Liver (tissue), 9 donors: ENCODE results near the gene ARAP2. TPM values are rescaled to one million over a fixed set of nuclear protein-coding genes. Genes with fewer than 3 reads are reported as not detected.

Experiments used
- DNase-seq: peaks from one replicate; pipeline ENCODE4 v3.0.0-alpha.2; 2017; ENCODE audit warnings: low spot score
- H3K27ac ChIP-seq, 2 donors: one replicate each; pipeline ENCODE4 v1.7.0; 2013; ENCODE audit warnings: inconsistent platforms in 2 of 2, low read length in 2 of 2, control low read depth in 1 of 2, low read depth in 1 of 2, mild to moderate bottlenecking in 1 of 2
- H3K27me3 ChIP-seq, 4 donors: one replicate each; pipeline versions ENCODE4 v1.6.1 to v1.7.0; 2013; ENCODE audit warnings: low read length in 3 of 4, inconsistent platforms in 1 of 4, mild to moderate bottlenecking in 1 of 4, moderate library complexity in 1 of 4; ENCODE audit not compliant: control insufficient read depth in 4 of 4, insufficient read depth in 4 of 4
- H3K36me3 ChIP-seq, 4 donors: one replicate each; pipeline versions ENCODE4 v1.6.1 to v1.7.0; 2013; ENCODE audit warnings: low read length in 3 of 4, mild to moderate bottlenecking in 3 of 4, low read depth in 1 of 4, moderate library complexity in 1 of 4; ENCODE audit not compliant: control insufficient read depth in 4 of 4, insufficient read depth in 3 of 4
- H3K4me1 ChIP-seq, 4 donors: one replicate each; pipeline versions ENCODE4 v1.6.1 to v1.7.0; 2013; ENCODE audit warnings: low read length in 3 of 4, mild to moderate bottlenecking in 3 of 4, moderate library complexity in 1 of 4; ENCODE audit not compliant: control insufficient read depth in 4 of 4, insufficient read depth in 4 of 4
- H3K4me3 ChIP-seq, 3 donors: one replicate each; pipeline versions ENCODE4 v1.6.1 to v1.7.0; 2013; ENCODE audit warnings: low read length in 3 of 3, control low read depth in 1 of 3, low read depth in 1 of 3, mild to moderate bottlenecking in 1 of 3
- H3K9ac ChIP-seq, 2 donors: one replicate each; pipeline ENCODE4 v1.7.0; 2013; ENCODE audit warnings: low read length in 2 of 2, mild to moderate bottlenecking in 2 of 2, moderate library complexity in 2 of 2, control low read depth in 1 of 2, low read depth in 1 of 2
- H3K9me3 ChIP-seq, 4 donors: one replicate each; pipeline versions ENCODE4 v1.6.1 to v1.7.0; 2013; ENCODE audit warnings: low read length in 3 of 4; ENCODE audit not compliant: control insufficient read depth in 4 of 4
- ATF3 ChIP-seq: IDR thresholded peaks from 2 replicates; pipeline ENCODE4 v1.6.1; 2016; ENCODE audit warnings: antibody characterized with exemption
- CTCF ChIP-seq: fragments of 150-350 bp; IDR thresholded peaks from 2 replicates; pipeline ENCODE4 v1.5.1; 2017; ENCODE audit warnings: improper control_type of control experiment, low read depth, low read length; ENCODE audit not compliant: missing input control
- EGR1 ChIP-seq, 2 donors: IDR thresholded peaks; 2 replicates each; pipeline ENCODE4 v1.6.1; 2016 to 2018; ENCODE audit warnings: antibody characterized with exemption in 2 of 2, low read depth in 2 of 2
- FOXA1 ChIP-seq: IDR thresholded peaks from 2 replicates; pipeline ENCODE4 v1.6.1; 2016; ENCODE audit warnings: antibody characterized with exemption
- FOXA2 ChIP-seq: IDR thresholded peaks from 2 replicates; pipeline ENCODE4 v1.6.1; 2016; ENCODE audit warnings: antibody characterized with exemption
- GABPA ChIP-seq, 2 donors: IDR thresholded peaks in 1 of 2; conservative IDR thresholded peaks in 1 of 2; 2 replicates each; pipeline ENCODE4 v1.6.1; 2016; ENCODE audit warnings: antibody characterized with exemption in 2 of 2, mild to moderate bottlenecking in 1 of 2, moderate library complexity in 1 of 2
- HNF4A ChIP-seq, 2 donors: conservative IDR thresholded peaks; 2 replicates each; pipeline ENCODE4 v1.6.1; 2016; ENCODE audit warnings: antibody characterized with exemption in 2 of 2, mild to moderate bottlenecking in 2 of 2
- HNF4G ChIP-seq: IDR thresholded peaks from 2 replicates; pipeline ENCODE4 v1.6.1; 2016; ENCODE audit warnings: antibody characterized with exemption
- JUND ChIP-seq, 2 donors: IDR thresholded peaks; 2 replicates each; pipeline ENCODE4 v1.6.1; 2016; ENCODE audit warnings: antibody characterized with exemption in 2 of 2
- MAX ChIP-seq: IDR thresholded peaks from 2 replicates; pipeline ENCODE4 v1.6.1; 2016; ENCODE audit warnings: antibody characterized with exemption
- NR2F2 ChIP-seq: IDR thresholded peaks from 2 replicates; pipeline ENCODE4 v1.6.1; 2016; ENCODE audit warnings: antibody characterized with exemption
- RAD21 ChIP-seq, 2 donors: IDR thresholded peaks; 2 replicates each; pipeline ENCODE4 v1.6.1; 2016; ENCODE audit warnings: antibody characterized with exemption in 2 of 2, mild to moderate bottlenecking in 2 of 2
- RXRA ChIP-seq, 2 donors: IDR thresholded peaks; 2 replicates each; pipeline ENCODE4 v1.6.1; 2017 to 2018; ENCODE audit warnings: antibody characterized with exemption in 2 of 2, mild to moderate bottlenecking in 1 of 2
- SP1 ChIP-seq: IDR thresholded peaks from 2 replicates; pipeline ENCODE4 v1.6.1; 2018; ENCODE audit warnings: antibody characterized with exemption, mild to moderate bottlenecking
- TAF1 ChIP-seq: conservative IDR thresholded peaks from 2 replicates; pipeline ENCODE4 v1.6.1; 2016; ENCODE audit warnings: antibody characterized with exemption, mild to moderate bottlenecking
- YY1 ChIP-seq: IDR thresholded peaks from 2 replicates; pipeline ENCODE4 v1.6.1; 2016; ENCODE audit warnings: antibody characterized with exemption, mild to moderate bottlenecking
- WGBS: extraction: QIAGEN DNeasy Blood & Tissue Kit; methylation state at CpG from one replicate; pipeline ENCODE4 v1.1.7; 2013; 5-methylcytosine and 5-hydroxymethylcytosine counted together
- polyA plus RNA-seq, 2 donors: library from polyadenylated mRNA; stranded (reverse) in 1 of 2; unstranded in 1 of 2; fragments of 200-250 nt in 1 of 2; fragments of >200 nt in 1 of 2; fragmentation: Nextera tagmentation in 1 of 2; extraction: Ambion mirVana in 1 of 2; gene quantifications; one replicate each; pipeline versions ENCODE4 v1.2.1 to v1.2.3, GENCODE V29; 2013 to 2015
- total RNA-seq, 2 donors: library from RNA; depleted of rRNA; stranded (reverse); fragments of >200 nt; gene quantifications; one replicate each; pipeline ENCODE4 v1.2.3, GENCODE V29; 2014
- donor health status: healthy.
- donor health status: healthy.
- donor health status: healthy.
- donor health status: healthy.
- donor health status: healthy.

ARAP2 gene
- total and polyA plus RNA-seq, 4 donors, result 1.6 to 23.6 (median 5.4) TPM

- Histone ChIP-seq H3K36me3 (no peaks in the 10 kb centered on the region), H3K27ac (no peak overlapping the region), H3K9me3 (no peaks in the 10 kb centered on the region), H3K4me1 (no peaks in the 10 kb centered on the region), H3K4me3 (no peak overlapping the region), H3K9ac (no peak overlapping the region), H3K27me3 (no peaks in the 10 kb centered on the region)
- DNase-seq, result no peak
- WGBS, result 78% methylated on average over 5 of the region's 5 CpGs
- no peak for TF ChIP-seq GABPA (IDR thresholded peaks at IDR 0.05 in 1 of 2, conservative IDR thresholded peaks at IDR 0.05 in 1 of 2)
- no peak for TF ChIP-seq NR2F2
- TF ChIP-seq JUND (IDR thresholded peaks at IDR 0.05), result no peak
- no peak for TF ChIP-seq MAX
- no peak for TF ChIP-seq TAF1
- TF ChIP-seq YY1, result no peak
- TF ChIP-seq SP1, result no peak
- no peak for TF ChIP-seq RAD21 (IDR thresholded peaks at IDR 0.05)
- TF ChIP-seq FOXA1, result no peak
- TF ChIP-seq FOXA2, result no peak
- no peak for TF ChIP-seq EGR1 (IDR thresholded peaks at IDR 0.05; ENCODE audit: low read depth in 2 of 2)
Measured at GRCh38 chr4:36054694-36055422, 189.5 kb downstream of the ARAP2 start.

GRCh38 chr4:36053930-36054329, 190.4 kb downstream of the ARAP2 start:
- Histone ChIP-seq H3K4me1 (no peaks in the 10 kb centered on the region), H3K9me3 (no peaks in the 10 kb centered on the region), H3K36me3 (no peaks in the 10 kb centered on the region), H3K27ac (no peak overlapping the region), H3K4me3 (no peak overlapping the region), H3K9ac (no peak overlapping the region), H3K27me3 (no peaks in the 10 kb centered on the region)
- no peak for DNase-seq
- no peak for TF ChIP-seq CTCF
- no peak for TF ChIP-seq HNF4G
- TF ChIP-seq ATF3, result no peak
- no peak for TF ChIP-seq HNF4A (conservative IDR thresholded peaks at IDR 0.05)
- no peak for TF ChIP-seq SP1
- no peak for TF ChIP-seq GABPA (IDR thresholded peaks at IDR 0.05 in 1 of 2, conservative IDR thresholded peaks at IDR 0.05 in 1 of 2)
- TF ChIP-seq YY1, result no peak
- TF ChIP-seq FOXA2, result no peak
- no peak for TF ChIP-seq FOXA1
- WGBS, result 91% methylated on average over 2 of the region's 2 CpGs

GRCh38 chr4:36051634-36052033, 192.7 kb downstream of the ARAP2 start:
- H3K4me3 ChIP-seq, result no peak overlapping the region
- no peak overlapping the region for H3K9ac ChIP-seq
- WGBS, result 88% methylated on average over 4 of the region's 4 CpGs
- no peaks in the 10 kb centered on the region for H3K36me3 ChIP-seq
- TF ChIP-seq CTCF, result no peak
- no peak for TF ChIP-seq HNF4G
- no peak for TF ChIP-seq RXRA (IDR thresholded peaks at IDR 0.05)
- TF ChIP-seq YY1, result no peak
- TF ChIP-seq MAX, result no peak
- no peak for TF ChIP-seq JUND (IDR thresholded peaks at IDR 0.05)
- no peak for TF ChIP-seq TAF1
- TF ChIP-seq GABPA (IDR thresholded peaks at IDR 0.05 in 1 of 2, conservative IDR thresholded peaks at IDR 0.05 in 1 of 2), result no peak
- H3K27me3 ChIP-seq, result no peaks in the 10 kb centered on the region
- H3K27ac ChIP-seq, result no peak overlapping the region
- H3K4me1 ChIP-seq, result no peaks in the 10 kb centered on the region
- H3K9me3 ChIP-seq, result no peaks in the 10 kb centered on the region
- no peak for DNase-seq
